ENCODE data around the gene TP53BP2.
"Not testable (repeated sequence)": the region's sequence is repeated elsewhere in the genome, so short reads cannot be mapped to it uniquely, and the experiment has no call there.

The TP53BP2 gene

GRCh38 chr1:223761411-223761810, 84.3 kb downstream of the TP53BP2 start:
- no peak for DNase-seq (ENCODE audit: low read depth)

GRCh38 chr1:223760833-223761232, 84.9 kb downstream of the TP53BP2 start:
- DNase-seq (ENCODE audit: low read depth): no peak

GRCh38 chr1:223759273-223759672, 86.5 kb downstream of the TP53BP2 start:
- DNase-seq (ENCODE audit: low read depth): no peak

GRCh38 chr1:223758734-223759133, 87.0 kb downstream of the TP53BP2 start:
- no peak for DNase-seq (ENCODE audit: low read depth)

- no peak for DNase-seq (ENCODE audit: low read depth)
Measured at GRCh38 chr1:223756806-223757700, 88.7 kb downstream of the TP53BP2 start.

GRCh38 chr1:223755992-223756775, 89.6 kb downstream of the TP53BP2 start:
- DNase-seq (ENCODE audit: low read depth): no peak

GRCh38 chr1:223755432-223755792, 90.3 kb downstream of the TP53BP2 start:
- no peak for DNase-seq (ENCODE audit: low read depth)

GRCh38 chr1:223754681-223755431, 90.9 kb downstream of the TP53BP2 start:
- no peak for DNase-seq (ENCODE audit: low read depth)

GRCh38 chr1:223752721-223753515, 92.8 kb downstream of the TP53BP2 start:
- DNase-seq (ENCODE audit: low read depth): no peak

GRCh38 chr1:223751696-223752095, 94.1 kb downstream of the TP53BP2 start:
- no peak for DNase-seq (ENCODE audit: low read depth)

- no peak for DNase-seq (ENCODE audit: low read depth)
Measured at GRCh38 chr1:223750730-223751570, 94.8 kb downstream of the TP53BP2 start.

GRCh38 chr1:223748773-223749733, 96.7 kb downstream of the TP53BP2 start:
- DNase-seq (ENCODE audit: low read depth): peak; percentile 48

- no peak for DNase-seq (ENCODE audit: low read depth)
Measured at GRCh38 chr1:223748405-223748772, 97.4 kb downstream of the TP53BP2 start.

GRCh38 chr1:223747838-223748335, 97.9 kb downstream of the TP53BP2 start:
- no peak for DNase-seq (ENCODE audit: low read depth)

GRCh38 chr1:223745731-223746130, 100.0 kb downstream of the TP53BP2 start:
- DNase-seq (ENCODE audit: low read depth): no peak

- no peak for DNase-seq (ENCODE audit: low read depth)
Measured at GRCh38 chr1:223742856-223743517, 102.8 kb downstream of the TP53BP2 start.

- no peak for DNase-seq (ENCODE audit: low read depth)
Measured at GRCh38 chr1:223741861-223742260, 103.9 kb downstream of the TP53BP2 start.

GRCh38 chr1:223740038-223740736, 105.6 kb downstream of the TP53BP2 start:
- DNase-seq (ENCODE audit: low read depth): not testable (repeated sequence)
